ENCODE data around the gene OR5J2. TPM values are rescaled to one million over a fixed set of nuclear protein-coding genes. Genes with fewer than 3 reads are reported as not detected.

The OR5J2 gene
- not detected in 2 replicates for total RNA-seq (2012; rRNA removed)
- not detected in 2 replicates for polyA plus RNA-seq (2012; rRNA removed)
- not detected in 2 replicates for polyA plus RNA-seq (2012; cell fraction: cytosol; rRNA removed)
- not detected in 2 replicates for polyA plus RNA-seq (2012; cell fraction: nucleus; rRNA removed; ENCODE audit: low replicate concordance)
- not detected for Bru-seq, nascent RNA
- BruChase-seq, experiment 1, labeled RNA remaining after a 6-hour chase, result not detected
- not detected for BruChase-seq, experiment 2, labeled RNA remaining after a 2-hour chase
- long read RNA-seq, result 0 reads

DNA sequence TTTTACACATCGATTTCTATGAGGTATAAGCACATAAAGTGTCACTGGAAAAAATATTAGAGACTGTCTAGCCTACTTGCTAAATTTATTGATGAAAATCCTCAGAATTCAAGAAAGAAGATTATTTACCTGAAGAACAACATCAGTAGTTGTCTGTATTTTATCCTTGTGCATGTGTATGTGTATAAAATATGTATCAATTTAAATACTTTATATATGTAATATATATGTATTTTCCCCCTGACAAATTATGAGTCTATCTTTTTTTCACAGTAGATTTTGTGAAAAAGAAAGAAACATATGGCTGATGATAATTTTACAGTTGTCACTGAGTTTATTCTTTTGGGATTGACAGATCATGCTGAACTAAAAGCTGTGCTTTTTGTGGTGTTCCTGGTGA is at the start of gene OR5J2:
TSS of gene OR5J2 (plus strand) at position 301 of the 400 bp plus-strand sequence. CDS start at position 301, 0 bp downstream.
- Histone ChIP-seq H3K9me3 (ENCODE audit: control insufficient read depth, insufficient read depth, low read length) (peaks cover 7% of the 10 kb centered on the region; the same call in 1 of the 2 replicates), H4K20me1 (ENCODE audit: insufficient read depth, low read length) (no peaks in the 10 kb centered on the region), H2BK20ac (ENCODE audit: low read depth, low read length) (no peak within 1 kb of the TSS), H3K14ac (replicated peaks; ENCODE audit: low read depth, low read length) (no peak within 1 kb of the TSS), H3K9me1 (ENCODE audit: insufficient read depth, low read length) (no peaks in the 10 kb centered on the region), H3K56ac (ENCODE audit: extremely low read depth, insufficient read depth, low read length) (no peak within 1 kb of the TSS), H2BK5ac (ENCODE audit: low read depth, low read length, poor library complexity, severe bottlenecking) (no peak within 1 kb of the TSS), H4K91ac (ENCODE audit: insufficient read depth, low read depth, low read length) (no peak within 1 kb of the TSS), H3K36me3 (ENCODE audit: control insufficient read depth, insufficient read depth, low read length) (no peaks in the 10 kb centered on the region), H2BK15ac (ENCODE audit: low read depth, low read length) (no peak within 1 kb of the TSS), H3K79me1 (ENCODE audit: low read depth in 1 of 2, low read length in 2 of 2) (no peaks in the 10 kb centered on the region), H2BK120ac (ENCODE audit: low read depth, low read length) (no peak within 1 kb of the TSS), H2AK5ac (ENCODE audit: low read depth, low read length) (no peak within 1 kb of the TSS), H3K18ac (ENCODE audit: low read depth, low read length) (no peak within 1 kb of the TSS), H2AFZ (replicated peaks; ENCODE audit: low read length, poor library complexity) (no peak within 1 kb of the TSS), H3K4me3 (ENCODE audit: insufficient read depth, low read depth, low read length) (no peak within 1 kb of the TSS), H3K9ac (ENCODE audit: low read depth, low read length) (no peak within 1 kb of the TSS), H3K23ac (ENCODE audit: low read depth, low read length) (no peak within 1 kb of the TSS), H3K27me3 (ENCODE audit: control insufficient read depth, insufficient read depth, low read length) (no peaks in the 10 kb centered on the region), H3K4ac (ENCODE audit: low read depth, low read length) (no peak within 1 kb of the TSS), H3K4me2 (ENCODE audit: low read depth, low read length) (no peak within 1 kb of the TSS), H4K5ac (ENCODE audit: low read depth, low read length) (no peak within 1 kb of the TSS), H3K4me1 (ENCODE audit: control insufficient read depth, insufficient read depth, low read length) (no peaks in the 10 kb centered on the region), H4K8ac (ENCODE audit: low read depth in 2 of 2, low read length in 2 of 2) (no peak within 1 kb of the TSS), H2AK9ac (replicated peaks; ENCODE audit: low read depth, low read length, poor library complexity) (no peak within 1 kb of the TSS), H3K27ac (ENCODE audit: insufficient read depth, low read length) (no peak within 1 kb of the TSS)
- CTCF ChIA-PET, result no interaction called here
- no TSS peak for BruUV-seq (replicated peaks)
- in situ Hi-C loops (cut with MboI; ENCODE audit: low sequenced_read_pairs) (no loop called here), dilution Hi-C loops (cut with HindIII; ENCODE audit: low sequenced_read_pairs, unreplicated experiment) (no loop called here), intact Hi-C loops (cut with micrococcal nuclease) (no loop called here)
- no peak for ATAC-seq (ENCODE audit: low read depth)
- no peak for DNase-seq
- no CpG with 5 or more reads among the region's 1 CpG for WGBS, 2 experiments (ENCODE audit: extremely low coverage in 2 of 2, insufficient read length in 1 of 2)
- POLR2A ChIA-PET (ENCODE audit: unreplicated experiment), result no interaction called here
- TF ChIP-seq, protein P1, sequence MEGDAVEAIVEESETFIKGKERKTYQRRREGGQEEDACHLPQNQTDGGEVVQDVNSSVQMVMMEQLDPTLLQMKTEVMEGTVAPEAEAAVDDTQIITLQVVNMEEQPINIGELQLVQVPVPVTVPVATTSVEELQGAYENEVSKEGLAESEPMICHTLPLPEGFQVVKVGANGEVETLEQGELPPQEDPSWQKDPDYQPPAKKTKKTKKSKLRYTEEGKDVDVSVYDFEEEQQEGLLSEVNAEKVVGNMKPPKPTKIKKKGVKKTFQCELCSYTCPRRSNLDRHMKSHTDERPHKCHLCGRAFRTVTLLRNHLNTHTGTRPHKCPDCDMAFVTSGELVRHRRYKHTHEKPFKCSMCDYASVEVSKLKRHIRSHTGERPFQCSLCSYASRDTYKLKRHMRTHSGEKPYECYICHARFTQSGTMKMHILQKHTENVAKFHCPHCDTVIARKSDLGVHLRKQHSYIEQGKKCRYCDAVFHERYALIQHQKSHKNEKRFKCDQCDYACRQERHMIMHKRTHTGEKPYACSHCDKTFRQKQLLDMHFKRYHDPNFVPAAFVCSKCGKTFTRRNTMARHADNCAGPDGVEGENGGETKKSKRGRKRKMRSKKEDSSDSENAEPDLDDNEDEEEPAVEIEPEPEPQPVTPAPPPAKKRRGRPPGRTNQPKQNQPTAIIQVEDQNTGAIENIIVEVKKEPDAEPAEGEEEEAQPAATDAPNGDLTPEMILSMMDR (conservative IDR thresholded peaks at IDR 0.05; ENCODE audit: low read depth, low read length), result no peak

Measured in IMR-90 (cell line).